Spinal cord (tissue), 10 donors: ENCODE measurements around the gene AGPAT3. TPM values are rescaled to one million over a fixed set of nuclear protein-coding genes. Genes with fewer than 3 reads are reported as not detected.
"Not testable (repeated sequence)": the region's sequence is repeated elsewhere in the genome, so short reads cannot be mapped to it uniquely, and the experiment has no call there.

ENCODE experiments used
- DNase-seq, 6 donors: peaks; one replicate each; pipeline versions ENCODE4 v3.0.0 to v3.0.0-alpha.2; 2013 to 2015; ENCODE audit warnings: low spot score in 6 of 6, low read depth in 4 of 6
- H3K27ac ChIP-seq: one replicate; pipeline ENCODE4 v1.5.1; 2013; ENCODE audit warnings: low read depth, low read length, control low read depth
- H3K27me3 ChIP-seq: one replicate; pipeline ENCODE4 v1.6.1; 2013; ENCODE audit warnings: low read length; ENCODE audit not compliant: control insufficient read depth, insufficient read depth
- H3K36me3 ChIP-seq: one replicate; pipeline ENCODE4 v1.6.1; 2013; ENCODE audit warnings: low read length; ENCODE audit not compliant: control insufficient read depth, insufficient read depth
- H3K4me1 ChIP-seq: one replicate; pipeline ENCODE4 v1.6.1; 2013; ENCODE audit warnings: low read length; ENCODE audit not compliant: control insufficient read depth, insufficient read depth
- H3K4me3 ChIP-seq: one replicate; pipeline ENCODE4 v1.5.1; 2013; ENCODE audit warnings: low read depth, low read length, control low read depth
- H3K9me3 ChIP-seq: one replicate; pipeline ENCODE4 v1.6.1; 2013; ENCODE audit warnings: low read length; ENCODE audit not compliant: control insufficient read depth, insufficient read depth
- WGBS: methylation state at CpG from one replicate; pipeline ENCODE4 v1.1.5; 2013; ENCODE audit warnings: missing lambda C conversion rate; ENCODE audit not compliant: insufficient coverage; 5-methylcytosine and 5-hydroxymethylcytosine counted together
- polyA plus RNA-seq, 2 donors: library from polyadenylated mRNA; unstranded; fragments of 120-200 nt; gene quantifications; one replicate each; pipeline ENCODE4 v1.2.1, GENCODE V29; 2013; ENCODE audit not compliant: insufficient read length in 2 of 2
- total RNA-seq, 2 donors: library from RNA; depleted of rRNA in 1 of 2; stranded (reverse); fragments of 120-200 nt in 1 of 2; fragments of >200 nt in 1 of 2; gene quantifications; one replicate each; pipeline versions ENCODE4 v1.2.3 to v1.2.4, GENCODE V29; 2013 to 2014
- donor health status: healthy.

AGPAT3 gene
- total and polyA plus RNA-seq, 4 donors, result 33.7 to 63.3 (median 49.3) TPM

- H3K36me3 ChIP-seq, H3K27me3 ChIP-seq, H3K4me3 ChIP-seq, H3K9me3 ChIP-seq, H3K27ac ChIP-seq, DNase-seq, H3K4me1 ChIP-seq: not testable (repeated sequence)
- no CpG with 5 or more reads among the region's 5 CpGs for WGBS
These were observed 42.3 kb upstream of the AGPAT3 start for GRCh38 chr21:43822741-43823140.

GRCh38 chr21:43824333-43825241 is 40.4 kb upstream of the AGPAT3 start:
- no peak overlapping the region for H3K4me3 ChIP-seq
- peaks cover 2% of the 10 kb centered on the region for H3K36me3 ChIP-seq
- peaks cover 9% of the 10 kb centered on the region for H3K4me1 ChIP-seq
- H3K27ac ChIP-seq, result no peak overlapping the region
- 78% methylated on average over 16 of the region's 17 CpGs for WGBS
- H3K27me3 ChIP-seq, result no peaks in the 10 kb centered on the region
- DNase-seq, result no peak
- no peaks in the 10 kb centered on the region for H3K9me3 ChIP-seq

GRCh38 chr21:43825242-43825935 is 39.6 kb upstream of the AGPAT3 start:
- Histone ChIP-seq H3K27ac (no peak overlapping the region), H3K4me1 (peaks cover 9% of the 10 kb centered on the region), H3K36me3 (peaks cover 2% of the 10 kb centered on the region), H3K4me3 (no peak overlapping the region), H3K27me3 (no peaks in the 10 kb centered on the region), H3K9me3 (no peaks in the 10 kb centered on the region)
- no peak for DNase-seq
- WGBS, result 93% methylated on average over 24 of the region's 24 CpGs

- H3K27ac ChIP-seq, result no peak overlapping the region
- peaks cover 9% of the 10 kb centered on the region for H3K4me1 ChIP-seq
- 46% methylated on average over 28 of the region's 31 CpGs for WGBS
These were observed 38.9 kb upstream of the AGPAT3 start for GRCh38 chr21:43825936-43826622.

GRCh38 chr21:43826623-43826974 is 38.4 kb upstream of the AGPAT3 start:
- Histone ChIP-seq H3K4me1 (peaks cover 9% of the 10 kb centered on the region), H3K36me3 (peaks cover 2% of the 10 kb centered on the region), H3K27me3 (no peaks in the 10 kb centered on the region), H3K9me3 (no peaks in the 10 kb centered on the region), H3K27ac (no peak overlapping the region), H3K4me3 (no peak overlapping the region)
- WGBS, result 48% methylated on average over 6 of the region's 8 CpGs
- no peak for DNase-seq

More at GRCh38 chr21:43825936-43826622, 38.9 kb upstream of the AGPAT3 start:
- Histone ChIP-seq H3K4me3 (no peak overlapping the region), H3K36me3 (peaks cover 2% of the 10 kb centered on the region), H3K9me3 (no peaks in the 10 kb centered on the region), H3K27me3 (no peaks in the 10 kb centered on the region)
- DNase-seq, result peak in 1 of 6 donors; percentile 13

- DNase-seq, result no peak
- Histone ChIP-seq H3K4me3 (no peak overlapping the region), H3K27ac (no peak overlapping the region), H3K36me3 (no peaks in the 10 kb centered on the region), H3K27me3 (no peaks in the 10 kb centered on the region), H3K4me1 (peaks cover 9% of the 10 kb centered on the region), H3K9me3 (no peaks in the 10 kb centered on the region)
- WGBS, result 66% methylated on average over 15 of the region's 18 CpGs
These were observed 37.9 kb upstream of the AGPAT3 start for GRCh38 chr21:43827015-43827611.

- no peak overlapping the region for H3K27ac ChIP-seq
- no peaks in the 10 kb centered on the region for H3K9me3 ChIP-seq
- 88% methylated on average over 12 of the region's 12 CpGs for WGBS
- H3K27me3 ChIP-seq, result no peaks in the 10 kb centered on the region
- DNase-seq, result no peak
- H3K4me3 ChIP-seq, result no peak overlapping the region
- H3K4me1 ChIP-seq, result peaks cover 10% of the 10 kb centered on the region
- H3K36me3 ChIP-seq, result peaks cover 2% of the 10 kb centered on the region
These were observed 35.9 kb upstream of the AGPAT3 start for GRCh38 chr21:43829161-43829560.

GRCh38 chr21:43829575-43830119 is 35.4 kb upstream of the AGPAT3 start:
- peaks cover 3% of the 10 kb centered on the region for H3K36me3 ChIP-seq
- no peak for DNase-seq
- H3K4me1 ChIP-seq, result peaks cover 15% of the 10 kb centered on the region
- no peaks in the 10 kb centered on the region for H3K27me3 ChIP-seq
- no peaks in the 10 kb centered on the region for H3K9me3 ChIP-seq
- no peak overlapping the region for H3K27ac ChIP-seq
- H3K4me3 ChIP-seq, result no peak overlapping the region
- whole genome bisulfite sequencing, result 69% methylated on average over 21 of the region's 22 CpGs

- Histone ChIP-seq H3K27me3 (no peaks in the 10 kb centered on the region), H3K27ac (no peak overlapping the region), H3K9me3 (no peaks in the 10 kb centered on the region), H3K4me3 (no peak overlapping the region), H3K36me3 (peaks cover 3% of the 10 kb centered on the region), H3K4me1 (peaks cover 16% of the 10 kb centered on the region)
- 93% methylated on average over 13 of the region's 14 CpGs for WGBS
- DNase-seq, result no peak
These were observed 32.9 kb upstream of the AGPAT3 start for GRCh38 chr21:43832158-43832550.
